H9 (cell line): ENCODE results near the gene ZHX3. TPM values are rescaled to one million over a fixed set of nuclear protein-coding genes. Genes with fewer than 3 reads are reported as not detected.
"Not testable (repeated sequence)": the region's sequence is repeated elsewhere in the genome, so short reads cannot be mapped to it uniquely, and the experiment has no call there.

Experiments used
- DNase-seq: peaks from one replicate; pipeline ENCODE4 v3.0.0-alpha.2; 2017
- H2AFZ ChIP-seq: one replicate; pipeline ENCODE4 v1.6.1; 2013; ENCODE audit warnings: mild to moderate bottlenecking, low read length, control low read depth, moderate library complexity
- H2AK5ac ChIP-seq: 2 replicates; pipeline ENCODE4 v1.6.1; 2013; ENCODE audit warnings: low read length, control low read depth, mixed read lengths; ENCODE audit not compliant: insufficient read length
- H2BK120ac ChIP-seq: one replicate; pipeline ENCODE4 v1.6.1; 2013; ENCODE audit warnings: low read depth, mild to moderate bottlenecking, low read length, control low read depth, inconsistent platforms; ENCODE audit not compliant: poor library complexity, severe bottlenecking
- H2BK12ac ChIP-seq: 2 replicates; pipeline ENCODE4 v1.6.1; 2013; ENCODE audit warnings: low read length, control low read depth, mixed read lengths, low read depth; ENCODE audit not compliant: insufficient read length
- H2BK15ac ChIP-seq: 2 replicates; pipeline ENCODE4 v1.6.1; 2013; ENCODE audit warnings: low read depth, low read length, control low read depth
- H2BK20ac ChIP-seq: one replicate; pipeline ENCODE4 v1.6.1; 2013; ENCODE audit warnings: low read depth, mild to moderate bottlenecking, low read length, control low read depth, inconsistent platforms; ENCODE audit not compliant: poor library complexity, severe bottlenecking
- H2BK5ac ChIP-seq: 2 replicates; pipeline ENCODE4 v1.6.1; 2013; ENCODE audit warnings: low read length, control low read depth, mixed read lengths; ENCODE audit not compliant: insufficient read length
- H3K14ac ChIP-seq: 2 replicates; pipeline ENCODE4 v1.6.1; 2013; ENCODE audit warnings: low read length, control low read depth; ENCODE audit not compliant: insufficient read depth
- H3K18ac ChIP-seq: 2 replicates; pipeline ENCODE4 v1.6.1; 2013; ENCODE audit warnings: low read depth, mild to moderate bottlenecking, mixed read lengths, low read length, control low read depth; ENCODE audit not compliant: insufficient read length
- H3K23ac ChIP-seq: 2 replicates; pipeline ENCODE4 v1.6.1; 2013; ENCODE audit warnings: low read length, control low read depth, mixed read lengths, low read depth; ENCODE audit not compliant: insufficient read length
- H3K23me2 ChIP-seq: 2 replicates; pipeline ENCODE4 v1.6.1; 2013; ENCODE audit warnings: low read depth, mild to moderate bottlenecking, mixed read lengths, low read length, control low read depth; ENCODE audit not compliant: insufficient read length, poor library complexity, severe bottlenecking
- H3K27ac ChIP-seq: 2 replicates; pipeline ENCODE4 v1.5.1; 2013; ENCODE audit warnings: low read length, control low read depth, mixed read lengths, low read depth; ENCODE audit not compliant: insufficient read length
- H3K27me3 ChIP-seq: 2 replicates; pipeline ENCODE4 v1.6.1; 2013; ENCODE audit warnings: low read length, control low read depth, inconsistent platforms; ENCODE audit not compliant: insufficient read depth
- H3K4ac ChIP-seq: 2 replicates; pipeline ENCODE4 v1.6.1; 2013; ENCODE audit warnings: low read depth, mild to moderate bottlenecking, control low read depth, inconsistent platforms, low read length, moderate library complexity
- H3K4me1 ChIP-seq: 2 replicates; pipeline ENCODE4 v1.6.1; 2013; ENCODE audit warnings: low read length, control low read depth, inconsistent platforms; ENCODE audit not compliant: insufficient read depth
- H3K4me2 ChIP-seq: 2 replicates; pipeline ENCODE4 v1.6.1; 2013; ENCODE audit warnings: low read length, control low read depth, mixed read lengths; ENCODE audit not compliant: insufficient read length, insufficient read depth
- H3K56ac ChIP-seq: 2 replicates; pipeline ENCODE4 v1.6.1; 2013; ENCODE audit warnings: low read depth, mild to moderate bottlenecking, mixed read lengths, low read length, control low read depth; ENCODE audit not compliant: insufficient read length
- H3K79me1 ChIP-seq: 2 replicates; pipeline ENCODE4 v1.6.1; 2013; ENCODE audit warnings: low read depth, mild to moderate bottlenecking, moderate library complexity, low read length, control low read depth, inconsistent platforms; ENCODE audit not compliant: insufficient read depth, poor library complexity, severe bottlenecking
- H3K79me2 ChIP-seq: 2 replicates; pipeline ENCODE4 v1.6.1; 2013; ENCODE audit warnings: low read length, control low read depth, inconsistent platforms; ENCODE audit not compliant: insufficient read depth
- H3K9ac ChIP-seq: 2 replicates; pipeline ENCODE4 v1.6.1; 2013; ENCODE audit warnings: low read length, control low read depth, mixed read lengths; ENCODE audit not compliant: insufficient read length; ENCODE audit errors: extremely low read depth
- H3K9me3 ChIP-seq: one replicate; pipeline ENCODE4 v1.6.1; 2013; ENCODE audit warnings: low read depth, low read length, inconsistent platforms; ENCODE audit not compliant: control insufficient read depth
- H3T11ph ChIP-seq: one replicate; pipeline ENCODE4 v1.6.1; 2013; ENCODE audit warnings: mild to moderate bottlenecking, low read length, control low read depth, inconsistent platforms
- H4K20me1 ChIP-seq: one replicate; pipeline ENCODE4 v1.6.1; 2013; ENCODE audit not compliant: control insufficient read depth, insufficient read length, insufficient read depth
- H4K5ac ChIP-seq: 2 replicates; pipeline ENCODE4 v1.6.1; 2013; ENCODE audit warnings: low read depth, mild to moderate bottlenecking, mixed read lengths, low read length, control low read depth; ENCODE audit not compliant: insufficient read length
- H4K8ac ChIP-seq: replicated peaks from 2 replicates; pipeline ENCODE4 v1.6.1; 2013; ENCODE audit warnings: low read length, control low read depth, mixed read lengths, low read depth; ENCODE audit not compliant: insufficient read length
- H4K91ac ChIP-seq: 2 replicates; pipeline ENCODE4 v1.6.1; 2013; ENCODE audit warnings: low read depth, mild to moderate bottlenecking, moderate library complexity, mixed read lengths, low read length, control low read depth; ENCODE audit not compliant: insufficient read length
- H3K27ac Mint-ChIP-seq, 3 experiments: 2 replicates in 2 of 3; 3 replicates in 1 of 3; pipeline ENCODE4 v1.8.0; 2020 to 2021; ENCODE audit warnings: mixed read lengths in 3 of 3, mild to moderate bottlenecking in 1 of 3, moderate library complexity in 1 of 3
- H3K27me3 Mint-ChIP-seq: 2 replicates; pipeline ENCODE4 v1.8.0; 2021; ENCODE audit warnings: low read depth, mild to moderate bottlenecking, moderate library complexity, mixed read lengths
- H3K36me3 Mint-ChIP-seq, 3 experiments: 2 replicates in 2 of 3; 3 replicates in 1 of 3; pipeline ENCODE4 v1.8.0; 2020 to 2021; ENCODE audit warnings: low read depth in 3 of 3, mixed read lengths in 3 of 3; ENCODE audit not compliant: insufficient read depth in 1 of 3
- H3K4me1 Mint-ChIP-seq, 2 experiments: 2 replicates each; pipeline ENCODE4 v1.8.0; 2020; ENCODE audit warnings: mixed read lengths in 2 of 2
- H3K4me3 Mint-ChIP-seq, 2 experiments: 2 replicates in 1 of 2; 3 replicates in 1 of 2; pipeline ENCODE4 v1.8.0; 2020 to 2021; ENCODE audit warnings: mild to moderate bottlenecking in 2 of 2, mixed read lengths in 2 of 2, moderate library complexity in 1 of 2
- H3K9me3 Mint-ChIP-seq, 2 experiments: 2 replicates in 1 of 2; 3 replicates in 1 of 2; pipeline ENCODE4 v1.8.0; 2020; ENCODE audit warnings: mild to moderate bottlenecking in 2 of 2, mixed read lengths in 2 of 2, moderate library complexity in 1 of 2
- WGBS: extraction: QIAGEN DNeasy Blood & Tissue Kit; methylation state at CpG from one replicate; pipeline ENCODE4 v1.1.7; 2013; ENCODE audit warnings: missing lambda C conversion rate, low lambda C conversion rate, mixed read lengths; ENCODE audit not compliant: insufficient read length; ENCODE audit errors: extremely low coverage; 5-methylcytosine and 5-hydroxymethylcytosine counted together
- total RNA-seq: library from RNA; stranded (reverse); gene quantifications from 2 replicates; pipeline ENCODE4 v1.2.1, GENCODE V29; 2021

The ZHX3 gene
- total RNA-seq, 1 experiment from 2014 or later = 4.4 TPM

- not testable (repeated sequence) for H2BK20ac ChIP-seq, H3K27ac ChIP-seq, H3K79me2 ChIP-seq, H3K27me3 ChIP-seq, H3K56ac ChIP-seq, H3K4me1 ChIP-seq, H3K4ac ChIP-seq, H3K36me3 Mint-ChIP-seq, H3K23ac ChIP-seq, H3K14ac ChIP-seq, H3K9me3 ChIP-seq, H3K4me1 Mint-ChIP-seq, H2BK15ac ChIP-seq, H3K4me2 ChIP-seq, H2AFZ ChIP-seq, H3K9me3 Mint-ChIP-seq, H2AK5ac ChIP-seq, H4K91ac ChIP-seq, H3K9ac ChIP-seq, H3T11ph ChIP-seq, H3K27me3 Mint-ChIP-seq, H4K20me1 ChIP-seq, H3K23me2 ChIP-seq, H2BK12ac ChIP-seq, H4K8ac ChIP-seq, H3K79me1 ChIP-seq, DNase-seq, H2BK120ac ChIP-seq, H2BK5ac ChIP-seq, H3K27ac Mint-ChIP-seq, H3K18ac ChIP-seq, H4K5ac ChIP-seq, H3K4me3 Mint-ChIP-seq
- no CpG with 5 or more reads among the region's 1 CpG for WGBS
Measured at GRCh38 chr20:41236818-41237217, 80.7 kb downstream of the ZHX3 start.
